Adrenal gland (tissue), 12 donors: ENCODE measurements around the gene RPL10. TPM values are rescaled to one million over a fixed set of nuclear protein-coding genes. Genes with fewer than 3 reads are reported as not detected.

Source experiments
- DNase-seq, 7 donors: peaks; one replicate each; pipeline ENCODE4 v3.0.0-alpha.2; 2019 to 2020
- H3K27ac ChIP-seq, 5 donors: fragments of 200-600 bp; sonication (generic) in 4 of 5; 1 replicate in 3 of 5; 2 replicates in 2 of 5; pipeline versions ENCODE4 v1.5.1 to v1.8.0; 2016 to 2020; ENCODE audit warnings: mild to moderate bottlenecking in 1 of 5
- H3K27me3 ChIP-seq: fragments of 200-600 bp; 2 replicates; pipeline ENCODE4 v1.8.0; 2021
- H3K36me3 ChIP-seq, 2 donors: fragments of 200-600 bp; replicated peaks in 1 of 2; 1 replicate in 1 of 2; 2 replicates in 1 of 2; pipeline versions ENCODE4 v1.5.1 to v1.8.0; 2018 to 2022
- H3K4me1 ChIP-seq, 2 donors: fragments of 200-600 bp; replicated peaks in 1 of 2; 1 replicate in 1 of 2; 2 replicates in 1 of 2; pipeline versions ENCODE4 v1.5.1 to v1.8.0; 2018 to 2021
- H3K4me3 ChIP-seq, 4 donors: fragments of 200-600 bp; sonication (generic) in 3 of 4; one replicate each; pipeline ENCODE4 v1.5.1; 2016 to 2018
- H3K9me3 ChIP-seq, 3 donors: fragments of 200-600 bp; sonication (generic) in 1 of 3; replicated peaks in 1 of 3; 1 replicate in 2 of 3; 2 replicates in 1 of 3; pipeline versions ENCODE4 v1.5.1 to v1.8.0; 2016 to 2021
- CTCF ChIP-seq, 6 experiments: fragments of 450-650 bp in 4 of 6; fragments of 200-600 bp in 2 of 6; sonication (generic) in 1 of 6; IDR thresholded peaks; 1 replicate in 5 of 6; 2 replicates in 1 of 6; pipeline versions ENCODE4 v1.5.1 to v1.8.0; 2016 to 2021; ENCODE audit warnings: antibody characterized with exemption in 6 of 6, mild to moderate bottlenecking in 2 of 6, moderate library complexity in 1 of 6
- POLR2A ChIP-seq, 2 donors: fragments of 450-650 bp; IDR thresholded peaks; one replicate each; pipeline ENCODE4 v1.6.1; 2017; ENCODE audit warnings: antibody characterized with exemption in 2 of 2, mild to moderate bottlenecking in 2 of 2, moderate library complexity in 1 of 2
- WGBS, 4 donors: extraction: QIAGEN DNeasy Blood & Tissue Kit in 2 of 4; methylation state at CpG; one replicate each; pipeline versions ENCODE4 v1.1.5 to v1.1.7; 2013 to 2017; 5-methylcytosine and 5-hydroxymethylcytosine counted together
- intact Hi-C, 2 donors: fragments of 100-400 bp; cut with DNase I; formaldehyde crosslinking; loops; one replicate each; pipeline versions ENCODE4 v1.14.1 to v1.15.0; 2022 to 2023
- polyA plus RNA-seq, 3 donors: library from polyadenylated mRNA; stranded (reverse); fragments of 200-250 nt in 2 of 3; fragments of 350-450 nt in 1 of 3; fragmentation: Illumina TruSeq in 1 of 3; extraction: RNeasy Lipid Tissue Mini Kit (QIAGEN cat#74804) in 1 of 3; gene quantifications; one replicate each; pipeline ENCODE4 v1.2.3, GENCODE V29; 2013 to 2014
- total RNA-seq, 9 donors: library from RNA; depleted of rRNA in 4 of 9; stranded (reverse); fragments of >200 nt in 4 of 9; fragments of 120-200 nt in 1 of 9; fragmentation: NEBNext Ultra II Directional in 1 of 9; extraction: Animal tissue kit (Norgen Biotek cat#: 25700) in 1 of 9; gene quantifications; one replicate each; pipeline versions ENCODE4 v1.1.0 to v1.2.4, GENCODE V29; 2013 to 2023
- donor health status: healthy with polysubstance abuse.
- donor health status: Bipolar disorder and iron deficiency.
- donor health status: DM: yes; HTN: yes; CAD: no.
- donor health status: DM: no; HTN: no; CAD: no.
- donor health status: DM: no; HTN: no; CAD: no.
- donor health status: DM: yes; HTN: yes; CAD: no.

The RPL10 gene
- total and polyA plus RNA-seq, 12 donors: 626 to 5,287 (median 2,443) TPM

GRCh38 chrX:154443992-154444754 lies 46.0 kb downstream of the RPL10 start, which contains the start of gene FAM50A:
Gene FAM50A (plus strand): TSS chrX:154444141. CDS start chrX:154444236, 95 bp downstream.
- H3K4me1 ChIP-seq: peaks cover 0 to 15% of the 10 kb centered on the region in 2 donors
- no peaks in the 10 kb centered on the region for H3K27me3 ChIP-seq
- peak; percentile 68 to 87 (median 80) for DNase-seq
- intact Hi-C loops: no loop called here
- H3K9me3 ChIP-seq: no peaks in the 10 kb centered on the region
- TF ChIP-seq CTCF (IDR thresholded peaks at IDR 0.05): peak in 2 of 6 experiments; percentile 10 to 23
- peak; percentile 52 to 61 for TF ChIP-seq POLR2A (IDR thresholded peaks at IDR 0.05)
- peak within 1 kb of the TSS in 4 of 5 donors; percentile 75 to 92 (median 82) for H3K27ac ChIP-seq
- WGBS, 4 donors: 1 to 45% (median 23%) methylated on average over 13 to 70 of the region's 94 CpGs; no CpG with 5 or more reads in 1 of the 4 donors
- peaks cover 0 to 45% of the 10 kb centered on the region in 2 donors for H3K36me3 ChIP-seq
- H3K4me3 ChIP-seq: peak within 1 kb of the TSS in 3 of 4 donors; percentile 24 to 65 (median 56)

DNA sequence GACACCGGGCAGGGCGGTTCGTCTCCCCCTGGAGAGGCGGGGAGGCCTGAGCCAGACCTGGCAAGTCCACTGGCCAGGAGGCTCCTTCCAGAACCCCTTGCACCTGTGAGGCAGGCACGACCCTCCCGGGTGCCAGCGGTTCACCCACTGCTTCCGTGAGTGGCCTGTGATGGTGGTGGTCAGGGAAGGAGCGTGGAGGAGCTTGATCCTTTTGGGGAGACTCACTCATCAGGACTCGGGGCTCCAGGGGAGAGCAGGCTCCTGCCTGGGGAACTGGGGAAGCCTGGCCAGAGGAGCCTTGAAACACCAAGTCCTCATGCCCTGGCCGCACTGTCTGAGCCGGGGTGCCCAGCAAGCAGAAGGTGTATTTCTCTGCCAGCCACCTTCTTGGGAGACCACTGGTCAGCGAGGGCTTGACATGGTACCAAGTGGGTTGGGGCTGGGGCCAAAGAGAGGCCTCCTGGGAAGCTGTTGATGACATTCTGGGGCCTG lies 46.6 kb downstream of the RPL10 start:
- peaks cover 0 to 15% of the 10 kb centered on the region in 2 donors for H3K4me1 ChIP-seq
- peaks cover 0 to 46% of the 10 kb centered on the region in 2 donors for H3K36me3 ChIP-seq
- no peaks in the 10 kb centered on the region for H3K9me3 ChIP-seq
- WGBS, 4 donors: 48 to 80% (median 62%) methylated on average over 2 to 13 of the region's 13 CpGs
- peak overlapping the region in 3 of 5 donors; percentile 75 to 92 (median 79) for H3K27ac ChIP-seq
- H3K4me3 ChIP-seq: peak overlapping the region in 2 of 4 donors; percentile 24 to 65
- TF ChIP-seq CTCF (IDR thresholded peaks at IDR 0.05): no peak
- TF ChIP-seq POLR2A (IDR thresholded peaks at IDR 0.05): no peak
- intact Hi-C loops: no loop called here
- DNase-seq: no peak
- H3K27me3 ChIP-seq: no peaks in the 10 kb centered on the region

GRCh38 chrX:154445776-154446175 lies 47.6 kb downstream of the RPL10 start:
- H3K27me3 ChIP-seq: no peaks in the 10 kb centered on the region
- intact Hi-C loops: no loop called here
- peaks cover 0 to 46% of the 10 kb centered on the region in 2 donors for H3K36me3 ChIP-seq
- no peaks in the 10 kb centered on the region for H3K9me3 ChIP-seq
- H3K27ac ChIP-seq: no peak overlapping the region
- 86 to 98% (median 89%) methylated on average over 8 to 16 of the region's 16 CpGs for WGBS, 4 donors
- H3K4me3 ChIP-seq: no peak overlapping the region
- TF ChIP-seq CTCF (IDR thresholded peaks at IDR 0.05) (no peak), POLR2A (IDR thresholded peaks at IDR 0.05) (no peak)
- no peak for DNase-seq
- H3K4me1 ChIP-seq: peaks cover 0 to 15% of the 10 kb centered on the region in 2 donors

GRCh38 chrX:154446430-154446829 lies 48.3 kb downstream of the RPL10 start:
- no peak for DNase-seq
- WGBS, 4 donors: 84 to 92% (median 90%) methylated on average over 8 to 12 of the region's 12 CpGs
- no peak overlapping the region for H3K4me3 ChIP-seq
- intact Hi-C loops: no loop called here
- H3K36me3 ChIP-seq: peaks cover 0 to 44% of the 10 kb centered on the region in 2 donors
- H3K9me3 ChIP-seq: no peaks in the 10 kb centered on the region
- no peak overlapping the region for H3K27ac ChIP-seq
- TF ChIP-seq POLR2A (IDR thresholded peaks at IDR 0.05): no peak
- TF ChIP-seq CTCF (IDR thresholded peaks at IDR 0.05): no peak
- H3K27me3 ChIP-seq: no peaks in the 10 kb centered on the region
- H3K4me1 ChIP-seq: peaks cover 0 to 15% of the 10 kb centered on the region in 2 donors
